Measurements from ENCODE around the gene FAF1. TPM values are rescaled to one million over a fixed set of nuclear protein-coding genes. Genes with fewer than 3 reads are reported as not detected.

FAF1 gene
- total RNA-seq, 2 experiments from 2014 or later, result 43.5 to 44.0 TPM

GRCh38 chr1:50517488-50517887 lies 442.6 kb downstream of the FAF1 start:
- H3K9me3 Mint-ChIP-seq, result peaks cover 2% of the 10 kb centered on the region
- Histone ChIP-seq H3K27ac (ENCODE audit: low read depth in 1 of 2, low read length in 2 of 2) (no peak overlapping the region), H3K4me1 (ENCODE audit: insufficient read depth, low read length) (no peaks in the 10 kb centered on the region), H3K9me3 (ENCODE audit: control insufficient read depth in 1 of 2, insufficient read depth in 1 of 2, low read length in 2 of 2) (peaks cover 0 to 4% of the 10 kb centered on the region in 2 experiments), H3K27me3 (ENCODE audit: control insufficient read depth in 1 of 2, insufficient read depth in 2 of 2, low read length in 2 of 2) (no peaks in the 10 kb centered on the region), H3K36me3 (ENCODE audit: insufficient read depth, low read length) (peaks cover 10% of the 10 kb centered on the region), H3K4me3 (ENCODE audit: low read length) (no peak overlapping the region)
- H3K36me3 Mint-ChIP-seq (ENCODE audit: low read depth), result peaks cover 67% of the 10 kb centered on the region
- no peaks in the 10 kb centered on the region for H3K27me3 Mint-ChIP-seq
- no peak overlapping the region for H3K4me3 Mint-ChIP-seq
- no peak overlapping the region for H3K27ac Mint-ChIP-seq
- intact Hi-C loops (cut with DNase I, micrococcal nuclease), result no loop called here
- ChIA-PET CTCF (no interaction called here), POLR2A (no interaction called here)
- DNase-seq (no peak), ATAC-seq (ENCODE audit: poor library complexity) (no peak)
- no peak for TF ChIP-seq CTCF (IDR thresholded peaks at IDR 0.05)
- no peaks in the 10 kb centered on the region for H3K4me1 Mint-ChIP-seq (ENCODE audit: low read depth)

- ChIA-PET POLR2A (no interaction called here), CTCF (no interaction called here)
- DNase-seq (no peak), ATAC-seq (ENCODE audit: poor library complexity) (no peak)
- TF ChIP-seq CTCF (IDR thresholded peaks at IDR 0.05), result no peak
- H3K4me3 ChIP-seq (ENCODE audit: low read length), result no peak overlapping the region
- no peaks in the 10 kb centered on the region for H3K27me3 ChIP-seq (ENCODE audit: control insufficient read depth in 1 of 2, insufficient read depth in 2 of 2, low read length in 2 of 2)
- intact Hi-C loops (cut with DNase I, micrococcal nuclease), result no loop called here
- Mint-ChIP-seq H3K27ac (no peak overlapping the region), H3K4me3 (no peak overlapping the region), H3K27me3 (no peaks in the 10 kb centered on the region), H3K4me1 (ENCODE audit: low read depth) (no peaks in the 10 kb centered on the region), H3K9me3 (peaks cover 4% of the 10 kb centered on the region), H3K36me3 (ENCODE audit: low read depth) (peaks cover 67% of the 10 kb centered on the region)
- no peaks in the 10 kb centered on the region for H3K4me1 ChIP-seq (ENCODE audit: insufficient read depth, low read length)
- peaks cover 10% of the 10 kb centered on the region for H3K36me3 ChIP-seq (ENCODE audit: insufficient read depth, low read length)
- no peak overlapping the region for H3K27ac ChIP-seq (ENCODE audit: low read depth in 1 of 2, low read length in 2 of 2)
- peaks cover 0 to 4% of the 10 kb centered on the region in 2 experiments for H3K9me3 ChIP-seq (ENCODE audit: control insufficient read depth in 1 of 2, insufficient read depth in 1 of 2, low read length in 2 of 2)
Observed at GRCh38 chr1:50516056-50516455, 444.0 kb downstream of the FAF1 start.

- ChIA-PET POLR2A (no interaction called here), CTCF (interaction anchor here (0.9 kb wide), 1 partner anchor 9 kb away, joined by 6 read pairs; no protein-coding TSS in a partner anchor)
- Histone ChIP-seq H3K27me3 (ENCODE audit: control insufficient read depth in 1 of 2, insufficient read depth in 2 of 2, low read length in 2 of 2) (no peaks in the 10 kb centered on the region), H3K4me1 (ENCODE audit: insufficient read depth, low read length) (no peaks in the 10 kb centered on the region), H3K27ac (ENCODE audit: low read depth in 1 of 2, low read length in 2 of 2) (no peak overlapping the region), H3K36me3 (ENCODE audit: insufficient read depth, low read length) (peaks cover 7% of the 10 kb centered on the region), H3K9me3 (ENCODE audit: control insufficient read depth in 1 of 2, insufficient read depth in 1 of 2, low read length in 2 of 2) (peaks cover 2 to 11% of the 10 kb centered on the region in 2 experiments), H3K4me3 (ENCODE audit: low read length) (no peak overlapping the region)
- DNase-seq, result no peak
- peaks cover 15% of the 10 kb centered on the region for H3K9me3 Mint-ChIP-seq
- H3K27ac Mint-ChIP-seq, result no peak overlapping the region
- intact Hi-C loops (cut with DNase I, micrococcal nuclease), result no loop called here
- no peaks in the 10 kb centered on the region for H3K27me3 Mint-ChIP-seq
- no peaks in the 10 kb centered on the region for H3K4me1 Mint-ChIP-seq (ENCODE audit: low read depth)
- no peak for ATAC-seq (ENCODE audit: poor library complexity)
- peaks cover 82% of the 10 kb centered on the region for H3K36me3 Mint-ChIP-seq (ENCODE audit: low read depth)
- H3K4me3 Mint-ChIP-seq, result no peak overlapping the region
- no peak for TF ChIP-seq CTCF (IDR thresholded peaks at IDR 0.05)
Observed at GRCh38 chr1:50508040-50508586, 452.0 kb downstream of the FAF1 start.
